Measurements from ENCODE around the gene SP1.

- TF ChIP-seq, protein P1, sequence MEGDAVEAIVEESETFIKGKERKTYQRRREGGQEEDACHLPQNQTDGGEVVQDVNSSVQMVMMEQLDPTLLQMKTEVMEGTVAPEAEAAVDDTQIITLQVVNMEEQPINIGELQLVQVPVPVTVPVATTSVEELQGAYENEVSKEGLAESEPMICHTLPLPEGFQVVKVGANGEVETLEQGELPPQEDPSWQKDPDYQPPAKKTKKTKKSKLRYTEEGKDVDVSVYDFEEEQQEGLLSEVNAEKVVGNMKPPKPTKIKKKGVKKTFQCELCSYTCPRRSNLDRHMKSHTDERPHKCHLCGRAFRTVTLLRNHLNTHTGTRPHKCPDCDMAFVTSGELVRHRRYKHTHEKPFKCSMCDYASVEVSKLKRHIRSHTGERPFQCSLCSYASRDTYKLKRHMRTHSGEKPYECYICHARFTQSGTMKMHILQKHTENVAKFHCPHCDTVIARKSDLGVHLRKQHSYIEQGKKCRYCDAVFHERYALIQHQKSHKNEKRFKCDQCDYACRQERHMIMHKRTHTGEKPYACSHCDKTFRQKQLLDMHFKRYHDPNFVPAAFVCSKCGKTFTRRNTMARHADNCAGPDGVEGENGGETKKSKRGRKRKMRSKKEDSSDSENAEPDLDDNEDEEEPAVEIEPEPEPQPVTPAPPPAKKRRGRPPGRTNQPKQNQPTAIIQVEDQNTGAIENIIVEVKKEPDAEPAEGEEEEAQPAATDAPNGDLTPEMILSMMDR (IDR thresholded peaks at IDR 0.05; ENCODE audit: insufficient read depth, low read length, poor library complexity, severe bottlenecking): no peak
- no peak for TF ChIP-seq EZH2phosphoT487 (conservative IDR thresholded peaks at IDR 0.05; ENCODE audit: low read length)
Observed at GRCh38 chr12:53402871-53403270, 22.9 kb downstream of the SP1 start.

Data from SU-DHL-6 (cell line).